HG03378 (cell line): ENCODE results near the gene KRT76.
"Not testable (repeated sequence)": the region's sequence is repeated elsewhere in the genome, so short reads cannot be mapped to it uniquely, and the experiment has no call there.

ENCODE experiments used
- ATAC-seq: cut with Tn5 transposase; IDR thresholded peaks from one replicate; pipeline ENCODE4 v1.9.1; 2021; ENCODE audit warnings: mild to moderate bottlenecking, moderate library complexity; ENCODE audit not compliant: unreplicated experiment

KRT76 gene

GRCh38 chr12:52765702-52766101 is 11.4 kb downstream of the KRT76 start:
- ATAC-seq = no peak

DNA sequence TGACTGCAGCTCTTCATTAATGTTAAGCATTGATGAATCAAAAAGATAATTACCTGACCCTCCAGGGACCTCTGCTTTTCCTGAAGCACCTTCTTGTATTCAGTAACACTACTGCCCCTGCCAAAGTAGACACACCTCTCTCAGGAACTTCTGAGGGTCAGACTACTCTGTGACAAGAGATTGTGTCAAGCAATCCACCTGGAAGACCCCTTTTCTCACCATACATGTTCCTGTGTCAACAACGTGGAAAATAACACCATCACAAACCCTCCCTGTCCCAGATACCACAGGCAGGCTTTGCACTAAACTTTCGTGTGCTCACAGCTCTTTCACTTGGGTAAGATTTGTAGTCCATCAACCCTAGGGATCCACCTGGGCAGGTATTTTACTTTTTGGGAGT is 13.2 kb downstream of the KRT76 start:
- no peak for ATAC-seq

GRCh38 chr12:52763036-52763659 is 14.0 kb downstream of the KRT76 start:
- no peak for ATAC-seq

DNA sequence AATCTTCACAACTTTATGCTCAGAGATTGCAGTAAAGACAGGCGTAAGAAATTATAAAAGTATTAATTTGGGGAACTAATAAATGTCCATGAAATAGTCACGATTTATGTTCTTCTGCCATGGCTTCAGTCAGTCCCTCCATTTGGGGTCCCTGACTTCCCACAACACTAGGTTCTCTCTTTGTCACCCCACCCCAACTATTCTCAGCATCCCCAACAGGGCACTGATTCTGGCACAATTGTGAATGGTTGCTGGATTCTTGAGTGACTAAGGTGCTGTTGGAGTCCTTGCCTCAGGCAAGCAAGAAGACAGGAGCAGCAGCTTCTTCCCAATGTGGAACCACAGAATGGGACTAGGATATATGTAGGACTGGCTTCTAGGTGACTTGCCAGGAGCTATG is 15.3 kb downstream of the KRT76 start:
- ATAC-seq = no peak

DNA sequence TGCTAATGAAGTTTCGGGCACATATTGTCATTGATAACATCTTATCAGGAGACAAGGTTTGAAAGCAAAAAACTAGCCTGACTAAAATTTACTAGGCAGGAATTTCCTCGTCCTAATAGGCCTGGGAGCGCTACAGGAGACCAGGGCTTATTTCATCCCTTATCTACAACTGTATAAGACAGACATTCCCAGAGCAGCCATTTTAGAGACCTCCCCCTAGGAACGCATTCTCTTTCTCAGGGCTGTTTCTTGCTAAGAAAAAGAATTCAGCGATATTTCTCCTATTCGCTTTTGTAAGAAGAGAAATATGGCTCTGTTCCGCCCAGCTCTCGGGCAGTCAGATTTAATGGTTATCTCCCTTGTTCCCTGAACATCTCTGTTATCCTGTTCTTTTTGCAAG is 15.9 kb downstream of the KRT76 start:
- not testable (repeated sequence) for ATAC-seq

DNA sequence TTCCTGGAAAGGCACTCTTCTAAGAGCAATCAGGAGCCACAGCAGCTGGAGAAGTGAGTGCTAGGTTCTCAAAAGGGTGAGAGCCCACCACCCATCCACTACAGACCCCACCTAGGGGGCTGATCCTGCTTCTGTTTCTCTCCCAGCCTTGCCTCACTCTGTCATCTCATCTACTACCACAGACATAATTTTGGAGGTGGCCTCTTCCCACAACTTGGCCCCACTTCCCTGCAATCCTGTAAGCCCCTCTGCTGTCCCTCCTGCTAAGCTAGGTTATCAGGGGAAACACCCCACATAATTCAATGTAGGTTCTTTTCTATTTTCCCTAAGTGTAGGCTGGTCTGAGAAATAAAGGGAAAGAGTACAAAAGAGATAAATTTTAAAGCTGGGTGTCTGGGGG is 16.5 kb downstream of the KRT76 start:
- no peak for ATAC-seq

- no peak for ATAC-seq
Observed at GRCh38 chr12:52759695-52760094, 17.4 kb downstream of the KRT76 start.

DNA sequence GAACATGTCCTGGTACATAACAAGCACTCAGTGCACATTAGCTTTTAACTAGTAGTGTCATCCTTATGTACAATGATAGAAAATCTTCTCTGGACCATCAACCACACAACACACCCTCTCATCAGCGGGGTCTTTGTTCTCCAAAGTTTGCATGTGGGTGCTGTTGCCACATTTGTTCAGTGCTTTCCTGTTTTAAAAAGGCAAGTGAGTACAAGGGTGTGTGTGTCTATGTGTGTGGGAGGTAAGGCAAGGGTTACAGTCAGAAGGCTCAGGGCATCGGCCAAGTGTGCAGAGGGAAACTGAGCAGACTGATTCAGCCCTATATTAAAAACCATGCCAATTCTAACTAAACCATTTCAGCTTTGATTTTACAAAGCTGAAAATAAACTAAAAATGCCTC is 17.9 kb downstream of the KRT76 start:
- no peak for ATAC-seq

- no peak for ATAC-seq
Observed at GRCh38 chr12:52757449-52758176, 19.5 kb downstream of the KRT76 start.

DNA sequence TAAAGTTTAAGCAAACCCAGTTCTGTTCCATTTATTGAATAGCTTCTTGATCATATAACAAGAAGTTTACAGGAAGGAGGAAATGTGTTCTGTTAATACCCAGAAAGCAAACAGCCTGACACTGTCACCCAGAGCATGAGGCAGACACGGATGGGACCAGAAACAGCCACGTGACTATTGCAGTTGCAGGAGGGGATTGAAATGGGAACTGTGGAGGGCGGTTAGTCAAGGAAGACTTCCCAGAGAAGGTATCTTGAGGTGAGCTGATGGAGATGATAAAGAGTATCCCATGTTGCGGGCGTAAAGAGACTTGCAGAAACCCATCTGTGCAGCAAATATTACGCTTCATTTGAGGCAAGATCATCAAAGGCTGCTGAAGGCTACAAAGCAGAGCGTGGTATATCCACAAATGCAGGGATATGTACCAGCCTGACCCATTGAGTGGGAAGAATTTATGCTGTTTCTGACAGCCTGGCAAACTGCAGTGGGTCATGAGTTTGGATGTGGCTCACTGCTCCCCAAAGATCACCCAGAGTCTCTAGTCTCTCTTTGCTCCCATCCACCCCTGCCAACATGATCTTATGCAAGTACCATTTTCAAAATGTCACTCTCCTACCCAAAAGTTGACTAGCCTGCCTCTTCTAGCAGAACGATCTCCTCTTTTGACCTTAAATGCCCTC is 20.7 kb downstream of the KRT76 start:
- ATAC-seq = no peak

DNA sequence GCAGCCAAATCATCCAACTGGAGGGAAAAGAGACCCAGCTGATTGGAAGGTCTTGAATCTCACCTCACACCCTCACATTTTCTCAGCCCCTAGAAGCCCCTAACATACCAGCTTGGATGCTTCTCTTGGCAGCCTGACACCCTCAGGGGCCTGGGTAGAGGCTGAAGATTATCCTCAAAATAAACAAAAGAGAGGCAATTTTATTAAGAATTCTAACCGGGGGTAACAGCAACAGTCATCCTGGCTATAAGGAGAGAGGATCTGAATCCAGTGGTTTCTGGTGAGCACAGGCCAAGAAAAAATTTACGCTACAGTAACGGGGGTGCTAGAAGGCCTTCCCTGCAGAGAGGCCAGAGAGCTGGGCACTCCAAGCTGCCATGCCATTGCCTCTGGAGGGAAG is 21.6 kb downstream of the KRT76 start:
- ATAC-seq = no peak

- ATAC-seq = no peak
Observed at GRCh38 chr12:52754135-52754534, 23.0 kb downstream of the KRT76 start.

DNA sequence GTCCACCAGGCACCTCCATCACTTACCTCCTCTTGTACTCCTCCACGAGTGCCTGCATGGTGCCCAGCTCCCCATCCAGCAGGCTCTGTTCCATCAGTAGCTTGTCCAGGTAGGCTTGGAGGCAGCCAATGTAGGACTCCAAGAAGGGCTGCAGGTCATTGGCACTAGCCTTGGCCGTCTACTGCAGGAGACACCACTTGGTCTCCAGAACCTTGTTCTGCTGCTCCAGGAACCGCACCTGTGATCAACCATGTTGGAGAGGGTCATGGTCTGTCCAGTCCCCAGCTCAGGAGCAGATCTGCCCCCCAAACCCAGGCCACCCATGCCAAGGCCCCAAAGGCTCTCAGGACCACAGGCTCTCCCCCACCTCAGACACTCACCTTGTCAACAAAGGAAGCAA is 23.9 kb downstream of the KRT76 start:
- ATAC-seq = no peak

DNA sequence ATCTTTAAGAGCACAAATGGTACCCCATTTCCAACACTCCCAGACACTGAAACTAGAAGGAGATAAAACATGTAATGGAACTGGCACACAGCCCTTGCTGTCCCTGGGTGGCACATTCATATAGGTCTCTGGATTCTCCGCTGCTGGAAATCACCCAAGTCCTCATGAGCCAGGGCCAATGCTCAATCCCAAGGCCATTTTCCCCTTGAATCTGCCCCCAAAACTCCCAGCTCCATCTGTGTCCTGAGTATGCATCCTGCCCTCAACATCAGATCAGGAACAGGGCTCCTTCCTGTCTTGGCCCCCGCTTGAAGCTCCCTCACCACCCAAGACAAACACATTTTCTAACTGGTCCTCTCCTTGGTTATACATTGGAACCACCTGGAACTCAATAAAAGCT is 24.6 kb downstream of the KRT76 start:
- no peak for ATAC-seq

DNA sequence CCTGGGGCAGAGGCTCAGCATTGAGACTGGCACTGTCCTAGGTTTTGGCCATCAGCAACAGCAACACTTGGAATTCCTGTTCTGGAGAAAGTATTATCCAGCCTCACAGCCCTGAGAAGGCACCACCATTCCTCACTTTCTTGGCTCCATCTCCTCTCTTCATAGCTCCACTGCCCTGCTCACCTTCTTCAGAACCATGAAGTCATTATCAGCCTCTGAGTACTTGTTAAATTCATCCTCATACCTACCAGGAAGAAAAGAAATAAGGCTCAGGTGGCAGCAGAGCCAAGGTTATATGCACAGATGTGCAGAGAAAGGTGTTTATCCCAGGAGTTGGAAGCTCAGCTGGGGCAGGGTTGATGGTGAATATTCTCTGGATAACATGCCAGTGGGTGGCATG is 25.4 kb downstream of the KRT76 start:
- ATAC-seq = no peak

- not testable (repeated sequence) for ATAC-seq
Observed at GRCh38 chr12:52750532-52750931, 26.6 kb downstream of the KRT76 start.

DNA sequence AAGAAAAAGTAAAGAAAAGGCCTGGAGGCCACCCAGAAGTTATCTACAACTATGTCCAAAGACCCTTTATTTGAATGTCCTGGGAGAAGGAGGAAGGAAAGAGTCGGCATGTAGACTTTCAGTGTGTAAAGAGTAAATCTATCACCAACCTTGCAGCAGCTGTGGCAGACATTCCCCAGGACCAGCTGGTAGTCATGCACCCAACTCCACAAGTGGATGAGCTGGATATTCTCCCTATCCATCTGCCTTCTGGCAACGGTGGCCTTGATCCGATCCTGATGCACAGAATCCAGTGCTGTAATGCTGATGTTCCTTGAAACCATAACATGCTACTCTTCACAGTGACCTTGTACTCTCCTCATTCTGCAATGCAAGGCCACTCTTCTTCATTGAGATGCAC is 27.3 kb downstream of the KRT76 start:
- ATAC-seq = no peak

- no peak for ATAC-seq
Observed at GRCh38 chr12:52748578-52748977, 28.6 kb downstream of the KRT76 start.

- no peak for ATAC-seq
Observed at GRCh38 chr12:52745554-52745953, 31.6 kb downstream of the KRT76 start.

DNA sequence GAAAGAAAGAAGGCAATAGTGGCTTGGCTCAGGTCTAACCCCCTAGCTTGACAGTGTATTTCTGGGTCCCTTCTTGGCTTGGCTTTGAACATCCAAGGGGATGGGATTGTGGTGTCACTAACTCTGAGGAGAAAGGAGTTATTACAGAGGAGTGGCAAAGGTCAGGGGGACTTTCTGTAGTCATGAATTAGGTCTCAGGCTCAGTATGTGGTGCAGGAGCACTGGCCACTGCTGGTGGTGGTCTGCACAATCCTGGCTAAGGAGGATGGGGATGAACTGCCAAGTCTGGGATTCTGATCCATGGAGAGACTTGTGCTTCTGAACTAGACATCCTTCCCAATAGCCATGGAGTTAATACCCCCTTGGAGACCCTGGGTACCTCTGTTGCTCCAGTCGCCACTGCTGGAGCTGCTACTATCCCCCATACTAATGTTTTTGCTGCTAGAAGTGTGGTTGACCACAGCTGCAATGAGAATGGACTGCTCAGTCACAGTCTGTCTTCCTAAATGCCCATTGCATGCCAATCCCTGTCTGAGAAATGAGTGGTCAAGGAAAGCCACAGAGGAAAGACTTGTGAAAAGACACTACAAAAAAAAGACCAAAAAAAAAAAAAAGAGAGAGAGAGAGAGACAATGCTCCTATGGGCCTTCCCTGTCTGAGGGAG is 32.5 kb downstream of the KRT76 start:
- ATAC-seq = no peak

DNA sequence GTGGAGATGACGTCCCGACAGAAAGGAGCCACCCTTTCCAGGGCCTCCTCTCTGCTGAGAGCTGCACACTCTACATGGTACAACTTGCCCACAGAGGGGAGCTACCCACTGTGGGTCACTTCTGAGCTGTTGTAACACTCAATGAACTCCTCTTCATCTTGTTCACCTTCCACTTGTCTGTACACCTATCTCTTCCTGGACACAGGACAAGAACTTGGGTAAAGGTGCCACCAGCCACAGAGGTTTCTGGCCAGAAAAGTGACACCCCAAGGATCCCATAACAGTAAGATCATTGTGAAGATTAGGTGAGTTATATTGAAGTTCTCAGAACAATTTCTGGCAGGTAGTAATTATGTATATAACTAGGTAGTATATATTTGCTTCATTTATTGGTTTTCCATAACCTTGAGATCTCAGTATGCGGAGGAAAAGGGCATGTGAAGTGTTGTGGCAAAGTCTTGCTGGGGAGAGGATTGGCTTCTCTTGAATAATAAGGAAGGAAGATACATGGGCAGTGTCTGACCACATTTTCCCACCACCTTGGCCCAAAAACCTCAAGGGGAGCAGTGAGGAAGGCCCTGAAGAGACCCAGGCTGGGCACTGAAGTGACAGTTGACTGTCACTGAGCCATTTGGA is 34.2 kb downstream of the KRT76 start:
- ATAC-seq = no peak
